IMR-90 (cell line): ENCODE measurements around the gene VPS37C.

ENCODE experiments used
- CEBPB ChIP-seq: IDR thresholded peaks from 2 replicates; pipeline ENCODE4 v1.6.1; 2012; ENCODE audit warnings: low read depth, low read length, improper control_type of control experiment
- CTCF ChIP-seq: conservative IDR thresholded peaks from 2 replicates; pipeline ENCODE4 v1.5.1; 2012; ENCODE audit warnings: mild to moderate bottlenecking, low read depth, low read length, improper control_type of control experiment
- POLR2A ChIP-seq: IDR thresholded peaks from 2 replicates; pipeline ENCODE4 v1.6.1; 2012; ENCODE audit warnings: mild to moderate bottlenecking, low read depth, low read length
- RAD21 ChIP-seq: IDR thresholded peaks from 2 replicates; pipeline ENCODE4 v1.6.1; 2012; ENCODE audit warnings: low read length, improper control_type of control experiment
- USF2 ChIP-seq: fragments of 150-350 bp; IDR thresholded peaks from 2 replicates; pipeline ENCODE4 v1.6.1; 2017; ENCODE audit warnings: mild to moderate bottlenecking, antibody characterized with exemption, low read length, low read depth

GRCh38 chr11:61172356-61172755, 11.1 kb upstream of the VPS37C start:
- TF ChIP-seq POLR2A, result no peak
- TF ChIP-seq CTCF, result no peak
- TF ChIP-seq RAD21, result no peak
- TF ChIP-seq CEBPB, result no peak
- no peak for TF ChIP-seq USF2
